GM18526 (cell line): ENCODE results near the gene PPDPF.

Experiments
- POLR2A ChIP-seq: IDR thresholded peaks from 3 replicates; pipeline ENCODE4 v1.6.1; 2011; ENCODE audit not compliant: insufficient read length; ENCODE audit errors: extremely low read depth

PPDPF gene

DNA sequence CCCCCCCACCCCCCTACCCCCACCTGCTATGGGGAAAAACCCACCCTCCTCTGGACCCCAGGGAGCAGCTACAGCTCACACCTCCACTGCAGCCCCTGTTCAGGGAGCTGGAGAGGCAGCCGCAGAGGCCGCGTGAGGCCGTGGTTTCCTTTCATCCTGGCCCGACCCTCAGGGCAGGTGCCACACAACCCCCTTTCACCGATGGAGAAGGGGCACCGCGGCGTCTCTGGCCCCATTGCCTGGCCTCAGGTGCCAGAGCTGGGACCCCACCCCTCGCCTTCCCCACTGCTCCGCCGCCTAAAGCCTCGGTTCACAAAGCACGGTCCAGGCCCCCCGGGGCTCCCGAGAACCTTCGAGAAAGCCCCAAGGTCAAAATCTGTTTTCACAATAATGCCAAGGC is 36.3 kb upstream of the PPDPF start:
- no peak for TF ChIP-seq POLR2A

DNA sequence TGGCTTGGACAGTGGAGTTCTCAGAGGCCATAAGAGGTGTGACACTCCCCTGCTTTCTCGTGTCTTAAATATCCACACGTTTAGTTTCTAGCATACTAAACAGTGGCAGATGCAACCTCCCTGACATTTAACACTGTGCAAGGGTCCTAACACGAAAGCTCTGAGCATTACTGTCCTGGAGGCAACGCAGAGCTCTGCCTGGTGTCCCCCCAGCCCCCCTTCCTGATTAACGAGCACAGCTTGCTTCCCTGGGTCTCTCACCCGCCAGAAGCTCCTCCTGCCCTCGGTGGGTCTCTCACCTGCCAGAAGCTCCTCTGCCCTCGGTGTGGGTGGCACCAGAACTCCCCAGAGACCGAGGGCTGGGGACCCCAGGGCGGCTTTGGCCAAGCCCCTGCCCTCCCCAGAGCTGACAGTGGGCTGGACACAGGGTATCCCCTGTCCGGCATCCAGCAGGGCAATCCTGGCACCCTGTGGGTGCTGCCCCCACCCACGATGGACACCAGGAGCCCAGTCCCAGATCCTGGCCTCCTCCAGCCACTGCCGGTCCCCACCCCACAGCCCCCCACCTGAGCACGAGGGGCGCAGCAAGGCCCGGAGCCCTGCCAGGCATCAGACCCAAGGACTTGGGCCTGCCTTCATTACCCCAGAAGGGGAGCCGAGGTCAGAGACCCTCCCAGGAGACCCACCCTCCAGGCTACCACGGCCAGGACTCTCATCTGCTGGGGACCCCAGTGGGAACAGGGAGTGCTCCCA is 35.7 kb upstream of the PPDPF start:
- no peak for TF ChIP-seq POLR2A

DNA sequence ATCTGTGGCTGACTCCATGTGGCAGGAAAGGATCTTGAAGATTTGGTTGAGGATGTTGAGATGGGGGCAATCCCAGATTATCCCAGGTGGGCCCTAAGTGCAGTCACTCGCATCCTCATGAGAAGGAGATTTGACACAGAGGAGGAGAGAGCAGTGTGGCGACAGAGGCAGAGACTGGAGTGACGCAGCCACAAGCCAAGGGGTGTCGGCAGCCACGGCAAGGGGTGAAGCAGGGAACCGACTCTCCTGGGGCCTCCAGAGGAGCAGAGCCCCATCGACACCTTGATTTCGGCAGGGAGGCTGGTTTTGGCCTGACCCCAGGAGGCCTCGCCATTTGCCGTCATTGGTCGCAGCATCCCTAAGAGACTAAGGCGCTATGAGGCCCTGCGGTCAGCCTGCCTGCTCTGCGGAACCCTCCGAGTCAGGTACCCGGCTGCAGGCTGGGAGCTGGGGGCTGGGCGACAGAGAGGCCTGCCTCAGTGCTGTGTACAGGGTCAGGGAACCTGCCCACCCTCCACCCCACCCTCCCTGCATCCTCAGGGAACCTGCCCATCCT is 34.2 kb upstream of the PPDPF start:
- no peak for TF ChIP-seq POLR2A

DNA sequence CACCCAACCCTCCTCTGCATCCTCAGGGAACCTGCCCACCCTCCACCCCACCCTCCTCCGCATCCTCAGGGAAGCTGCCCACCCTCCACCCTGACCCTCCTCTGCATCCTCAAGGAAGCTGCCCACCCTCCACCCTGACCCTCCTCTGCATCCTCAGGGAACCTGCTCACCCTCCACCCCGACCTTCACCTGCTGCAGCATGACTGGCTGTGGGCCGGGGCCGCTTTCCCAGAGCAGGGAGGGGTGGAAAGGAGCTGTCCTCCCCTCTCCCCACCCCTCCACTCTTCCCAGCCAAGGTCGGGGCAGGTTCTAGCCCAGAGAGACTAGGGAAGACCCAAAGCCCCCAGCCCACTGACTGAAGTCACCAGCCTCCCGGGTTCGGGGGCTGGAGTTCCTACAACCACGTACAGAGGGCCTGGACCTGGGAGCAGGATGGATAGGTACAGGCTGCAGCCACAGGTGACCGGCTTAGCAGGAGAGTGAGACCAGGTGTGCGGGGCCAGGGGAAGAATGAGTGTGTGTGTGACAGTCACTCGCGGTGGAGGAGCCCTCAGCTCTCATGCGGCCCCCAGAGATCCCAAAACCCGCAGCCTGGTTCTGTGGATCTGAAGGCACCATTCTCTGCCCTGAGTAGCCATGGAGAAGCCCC is 33.3 kb upstream of the PPDPF start:
- no peak for TF ChIP-seq POLR2A

DNA sequence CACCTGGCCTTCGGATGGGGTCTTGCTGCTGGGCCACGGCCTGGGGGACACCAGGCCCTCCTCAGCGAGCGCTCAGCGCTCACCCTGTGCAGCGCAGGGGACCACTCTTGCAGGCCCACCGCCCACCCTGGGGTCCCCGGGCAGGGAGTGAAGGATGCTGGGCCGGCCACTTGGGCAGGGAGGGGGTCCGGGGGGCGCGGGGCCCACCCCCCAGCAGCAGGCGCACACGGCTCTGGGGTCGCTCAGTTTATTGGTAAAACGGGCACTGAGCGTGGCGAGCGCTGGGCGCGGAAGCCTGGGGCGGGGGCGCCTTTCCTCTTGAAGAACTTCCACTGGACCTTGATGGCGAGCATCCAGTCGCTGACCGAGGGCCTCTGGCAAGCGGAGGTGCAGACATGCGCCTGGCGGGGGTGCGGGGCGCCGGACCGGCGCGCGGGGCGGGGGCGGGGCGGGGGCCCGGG is 32.8 kb upstream of the PPDPF start:
- TF ChIP-seq POLR2A, result no peak

DNA sequence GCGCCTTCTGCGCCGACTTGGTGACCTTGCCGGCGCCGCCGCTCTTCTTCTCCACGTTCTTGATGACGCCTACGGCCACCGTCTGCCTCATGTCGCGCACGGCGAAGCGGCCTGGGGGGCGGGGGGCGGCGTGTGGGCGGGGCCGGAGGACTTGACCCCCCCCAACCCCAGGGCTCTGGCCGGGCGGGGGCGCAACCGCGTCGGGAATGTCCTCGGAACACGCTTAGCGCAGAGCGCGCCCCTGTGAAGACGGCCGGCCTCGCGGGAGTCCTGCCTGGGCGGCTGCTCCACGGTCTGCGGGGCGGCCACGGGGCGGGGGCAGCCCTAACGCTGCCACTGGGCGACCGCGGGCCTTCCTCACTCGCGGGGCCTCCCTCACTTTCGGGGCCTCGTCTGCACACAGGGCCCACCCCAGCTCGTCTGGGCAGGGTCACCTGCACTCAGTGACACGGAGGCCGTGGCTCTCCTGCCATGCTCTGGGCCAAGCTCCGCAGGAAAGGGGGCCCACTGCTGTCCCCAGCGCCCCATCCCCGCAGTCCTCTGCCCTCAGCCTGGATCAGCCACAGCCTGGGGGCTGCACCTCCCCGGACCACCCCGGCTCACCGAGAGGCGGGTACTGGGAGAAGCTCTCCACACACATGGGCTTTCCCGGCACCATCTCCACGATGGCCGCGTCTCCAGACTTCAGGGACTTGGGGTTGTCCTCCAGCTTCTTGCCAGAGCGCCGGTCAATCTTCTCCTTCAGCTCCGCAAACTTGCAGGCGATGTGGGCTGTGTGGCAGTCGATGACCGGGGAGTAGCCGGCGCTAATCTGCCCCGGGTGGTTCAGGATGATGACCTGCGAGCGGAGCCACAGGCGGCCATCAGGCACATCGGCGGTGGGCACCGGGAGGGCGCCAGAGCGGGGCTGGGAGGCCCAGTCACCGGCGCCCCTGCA is 32.0 kb upstream of the PPDPF start:
- no peak for TF ChIP-seq POLR2A

DNA sequence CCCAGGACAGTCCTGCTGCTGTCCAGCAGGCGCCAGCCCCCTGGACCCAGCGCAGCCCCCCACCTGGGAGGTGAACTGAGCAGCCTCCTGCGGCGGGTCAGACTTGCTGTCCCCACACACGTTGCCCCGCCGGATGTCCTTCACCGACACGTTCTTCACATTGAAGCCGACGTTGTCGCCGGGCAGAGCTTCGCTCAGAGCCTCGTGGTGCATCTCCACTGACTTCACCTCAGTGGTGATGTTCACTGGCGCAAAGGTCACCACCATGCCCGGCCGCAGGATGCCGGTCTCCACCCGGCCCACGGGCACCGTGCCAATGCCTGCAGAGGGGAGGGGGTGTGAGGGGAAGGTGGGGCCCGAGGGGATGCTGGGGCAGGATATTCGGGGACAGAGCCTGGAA is 30.1 kb upstream of the PPDPF start:
- no peak for TF ChIP-seq POLR2A

DNA sequence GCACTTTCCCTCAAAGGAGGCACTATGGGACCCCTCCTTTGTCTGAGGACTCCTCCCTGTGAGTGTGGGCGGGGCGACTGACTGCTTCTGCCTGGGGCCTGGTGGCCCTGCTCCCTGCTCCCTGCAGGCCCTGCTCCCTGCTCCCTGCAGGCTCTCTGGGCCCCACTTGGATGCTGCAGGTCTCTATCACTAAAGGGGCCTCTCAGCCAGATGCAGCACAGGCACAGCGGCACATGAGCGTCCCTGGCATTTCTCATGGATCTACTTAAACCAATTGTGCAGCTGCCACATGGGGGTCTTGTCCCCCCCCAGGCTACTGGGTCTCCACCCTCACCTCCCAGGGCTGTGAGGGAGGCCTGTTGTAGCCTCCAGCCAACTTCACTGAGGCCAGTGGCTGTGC is 29.5 kb upstream of the PPDPF start:
- TF ChIP-seq POLR2A, result no peak

DNA sequence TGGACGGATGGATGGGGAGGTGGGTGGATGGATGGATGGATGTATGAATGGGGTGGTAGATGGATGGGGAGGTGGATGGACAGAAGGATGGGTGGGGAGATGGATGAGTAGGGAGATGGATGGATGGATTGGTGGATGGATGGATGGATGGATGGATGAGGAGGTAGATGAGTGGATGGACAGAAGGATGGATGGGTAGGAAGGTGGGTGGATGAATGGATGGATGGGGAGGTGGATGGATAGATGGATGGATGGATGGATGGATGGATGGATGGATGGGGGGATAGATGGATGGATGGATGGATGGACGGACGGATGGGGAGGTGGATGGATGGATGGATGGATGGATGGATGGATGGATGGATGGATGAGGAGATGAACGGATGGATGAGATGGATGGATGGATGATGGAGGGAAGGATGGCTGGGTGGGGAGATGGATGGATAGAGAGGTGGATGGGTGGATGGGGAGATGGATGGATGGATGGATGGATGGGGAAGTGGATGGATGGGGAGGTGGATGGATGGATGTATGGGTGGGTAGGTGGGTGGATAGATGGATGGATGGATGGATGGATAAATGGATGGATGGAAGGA is 28.8 kb upstream of the PPDPF start:
- no peak for TF ChIP-seq POLR2A

DNA sequence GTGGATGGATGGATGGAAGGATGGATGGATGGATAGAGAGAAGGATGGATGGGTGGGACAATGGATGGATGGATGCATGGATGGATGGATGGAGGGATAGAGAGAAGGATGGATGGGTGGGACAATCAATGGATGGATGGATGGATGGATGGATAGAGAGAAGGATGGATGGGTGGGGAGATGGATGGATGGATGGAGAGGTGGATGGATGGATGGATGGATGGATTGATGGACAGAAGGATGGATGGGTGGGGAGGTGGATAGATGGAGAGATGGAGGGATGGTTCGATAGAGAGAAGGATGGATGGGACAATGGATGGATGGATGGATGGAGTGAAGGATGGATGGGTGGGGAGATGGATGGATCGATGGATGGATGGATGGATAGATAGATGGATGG is 28.0 kb upstream of the PPDPF start:
- TF ChIP-seq POLR2A, result no peak

DNA sequence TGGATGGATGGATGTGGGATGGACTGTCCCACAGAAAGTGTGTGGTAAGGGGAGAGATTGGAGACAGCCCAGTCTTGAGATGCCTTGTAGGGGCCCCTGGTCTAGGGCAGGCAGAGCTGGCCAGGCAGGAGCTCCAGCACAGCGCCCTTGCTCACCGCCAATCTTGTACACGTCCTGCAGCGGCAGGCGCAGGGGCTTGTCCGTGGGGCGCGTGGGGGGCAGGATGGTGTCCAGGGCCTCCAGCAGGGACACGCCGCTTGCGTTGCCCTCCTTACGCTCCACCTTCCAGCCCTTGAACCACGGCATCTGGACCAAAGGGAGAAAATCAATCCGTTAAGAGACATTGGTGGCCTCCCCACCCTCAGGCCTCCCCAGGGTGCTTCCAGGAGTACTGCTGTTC is 27.6 kb upstream of the PPDPF start:
- TF ChIP-seq POLR2A, result no peak

DNA sequence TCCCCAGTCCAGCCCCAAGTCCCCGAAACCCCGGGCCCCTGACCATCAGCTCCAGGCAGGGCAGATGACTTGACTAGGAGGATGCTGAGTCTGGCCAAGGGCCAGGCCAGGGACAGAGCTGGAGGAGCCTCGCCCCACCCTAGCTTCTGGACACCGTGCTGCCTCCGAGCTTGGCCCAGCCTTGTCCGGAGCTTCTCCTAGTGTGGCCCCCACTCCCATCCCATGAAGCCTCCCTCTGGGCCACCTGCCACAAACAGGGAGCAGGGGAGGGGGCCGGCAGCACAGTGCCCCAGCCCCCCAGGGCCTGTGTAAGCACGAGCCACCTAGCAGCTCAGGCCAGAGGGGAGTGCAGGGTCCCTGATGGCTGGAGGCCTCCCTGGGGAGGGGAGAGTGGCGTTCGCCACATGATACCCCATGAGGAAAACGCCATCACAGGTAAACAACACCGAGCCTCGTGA is 27.0 kb upstream of the PPDPF start:
- TF ChIP-seq POLR2A, result no peak

DNA sequence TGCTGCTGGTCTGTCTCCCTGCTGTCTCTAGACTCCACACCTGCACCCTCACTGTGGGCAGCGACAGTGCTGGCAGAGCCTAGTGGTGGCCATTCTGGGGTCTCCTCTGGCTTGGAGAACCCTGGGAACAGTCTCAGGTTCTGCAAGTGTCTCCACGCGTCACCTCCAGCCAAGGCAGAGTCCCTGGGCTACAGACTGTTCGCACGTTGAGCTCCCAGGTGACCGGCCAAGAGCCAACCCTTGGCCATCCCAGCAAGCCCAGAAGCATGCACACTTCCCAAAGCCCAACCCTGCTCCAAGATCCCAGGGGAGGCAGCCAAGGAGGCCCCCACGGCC is 26.5 kb upstream of the PPDPF start:
- no peak for TF ChIP-seq POLR2A

DNA sequence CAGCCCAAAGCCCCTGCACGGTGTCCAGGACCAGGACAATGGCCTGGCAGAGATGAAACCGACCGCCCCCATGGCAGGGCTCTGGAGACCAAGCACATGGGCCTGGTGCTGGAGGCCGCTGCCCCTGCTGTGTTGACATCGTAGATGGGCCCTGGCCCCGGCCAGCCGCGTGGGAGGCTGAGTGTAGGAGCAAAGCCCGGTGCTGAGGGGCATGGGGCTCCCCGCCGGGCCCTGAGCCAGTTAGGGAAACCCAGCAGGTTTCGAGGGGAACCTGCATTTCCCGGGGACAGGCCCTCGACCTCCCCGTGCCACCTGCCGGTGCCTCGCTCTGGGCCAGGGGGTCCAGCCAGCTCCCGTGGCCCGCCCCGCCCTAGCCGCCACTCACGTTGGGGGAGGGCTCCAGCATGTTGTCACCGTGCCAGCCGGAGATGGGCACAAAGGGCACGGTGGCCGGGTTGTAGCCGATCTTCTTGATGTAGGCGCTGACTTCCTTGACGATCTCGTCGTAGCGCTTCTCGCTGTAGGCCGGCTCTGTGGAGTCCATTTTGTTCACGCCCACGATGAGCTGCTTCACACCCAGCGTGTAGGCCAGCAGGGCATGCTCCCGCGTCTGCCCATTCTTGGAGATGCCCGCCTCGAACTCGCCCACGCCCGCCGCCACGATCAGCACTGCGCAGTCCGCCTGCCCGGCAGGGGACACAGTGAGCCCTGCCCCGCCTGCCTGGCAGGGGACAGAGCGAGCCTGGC is 26.0 kb upstream of the PPDPF start:
- no peak for TF ChIP-seq POLR2A
